ENCODE data around the gene PIM3. TPM values are rescaled to one million over a fixed set of nuclear protein-coding genes. Genes with fewer than 3 reads are reported as not detected.

PIM3 gene
- total and polyA plus RNA-seq, 2 of the 8 experiments (the other 6 are each of a cell fraction or from before 2014, with no cell fraction given), result 22.6 to 30.0 TPM

GRCh38 chr22:50001388-50002231, 41.0 kb downstream of the PIM3 start:
- no peak overlapping the region for H3K4me3 ChIP-seq (ENCODE audit: extremely low read depth in 1 of 4, insufficient read depth in 2 of 4, low read depth in 3 of 4, low read length in 4 of 4)
- TF ChIP-seq CTCF (IDR thresholded peaks at IDR 0.05; ENCODE audit: control extremely low read depth in 1 of 3, insufficient read depth in 1 of 3, low read depth in 1 of 3, low read length in 3 of 3) (peak in 2 of 3 experiments; percentile 12 to 23; a peak in 2 of 4 replicates), NRF1 (IDR thresholded peaks at IDR 0.05; ENCODE audit: low read depth, low read length) (no peak)
- CTCF ChIA-PET (ENCODE audit: partially characterized antibody), result interaction anchor here (1.2 to 2.5 kb wide), 5 partner anchors 9 to 147 kb away, joined by 3 to 6 read pairs (median 4); no protein-coding TSS in a partner anchor

More at GRCh38 chr22:50001388-50002231, 41.0 kb downstream of the PIM3 start:
- no peaks in the 10 kb centered on the region for H3K36me3 ChIP-seq (ENCODE audit: control insufficient read depth in 2 of 4, insufficient read depth in 4 of 4, low read length in 3 of 4)
- H3K27me3 ChIP-seq (replicated peaks in 1 of 4; ENCODE audit: control insufficient read depth in 3 of 4, extremely low read depth in 1 of 4, insufficient read depth in 3 of 4, low read length in 3 of 4), result peaks cover 10 to 22% (median 12%) of the 10 kb centered on the region in 4 experiments; a peak in 6 of 7 replicates
- peaks cover 13% of the 10 kb centered on the region for H3K23me2 ChIP-seq (ENCODE audit: low read depth, low read length)
- no peak overlapping the region for H2BK120ac ChIP-seq (replicated peaks; ENCODE audit: low read depth, low read length)
- H3K56ac ChIP-seq (replicated peaks; ENCODE audit: insufficient read length, low read depth, low read length), result no peak overlapping the region
- FAIRE-seq (no peak), DNase-seq (ENCODE audit: low read depth in 1 of 2, low spot score in 2 of 2) (no peak)
- WGBS, 2 experiments (ENCODE audit: extremely low coverage in 1 of 2, insufficient coverage in 1 of 2, insufficient read length in 1 of 2, insufficient replicate concordance in 2 of 2, low coverage in 1 of 2, low lambda C conversion rate in 2 of 2, missing lambda C conversion rate in 1 of 2), result 86% methylated on average over 16 of the region's 16 CpGs; no CpG with 5 or more reads in 1 of the 2 experiments
- no peak overlapping the region for H3K4me2 ChIP-seq (ENCODE audit: insufficient read depth in 1 of 2, low read depth in 2 of 2, low read length in 2 of 2)
- no peak overlapping the region for H2AK5ac ChIP-seq (ENCODE audit: low read depth, low read length)
- H4K8ac ChIP-seq (ENCODE audit: extremely low read depth, insufficient read depth, low read length), result no peak overlapping the region; the same call in 1 of the 2 replicates
- no peak overlapping the region for H2BK20ac ChIP-seq (ENCODE audit: low read length)
- no peaks in the 10 kb centered on the region for H3K79me2 ChIP-seq (ENCODE audit: control insufficient read depth in 1 of 2, insufficient read depth in 2 of 2, low read length in 2 of 2)
- H3K9ac ChIP-seq (replicated peaks in 1 of 4; ENCODE audit: extremely low read depth in 1 of 4, low read depth in 3 of 4, low read length in 3 of 4), result no peak overlapping the region
- POLR2A ChIA-PET (ENCODE audit: partially characterized antibody), result no interaction called here
- no peak overlapping the region for H3K14ac ChIP-seq (ENCODE audit: insufficient read length)
- H3K23ac ChIP-seq (ENCODE audit: insufficient read length), result no peak overlapping the region
- H3K4me1 ChIP-seq (replicated peaks in 1 of 4; ENCODE audit: control insufficient read depth in 3 of 4, insufficient read depth in 4 of 4, low read length in 3 of 4), result peaks cover 0 to 15% (median 8%) of the 10 kb centered on the region in 4 experiments; a peak in 5 of 7 replicates
- H2BK12ac ChIP-seq (ENCODE audit: low read depth, low read length), result 0 out of 2 replicates have a peak overlapping the region, but pooled peaks have one; percentile 11
- H2BK15ac ChIP-seq (ENCODE audit: low read length), result no peak overlapping the region
- H4K91ac ChIP-seq (replicated peaks; ENCODE audit: insufficient read length, low read length), result no peak overlapping the region
- no peak overlapping the region for H2AFZ ChIP-seq (ENCODE audit: low read length)
- no peaks in the 10 kb centered on the region for H3K9me3 ChIP-seq (ENCODE audit: insufficient read depth in 2 of 2, low read depth in 1 of 2, low read length in 1 of 2)
- no peak overlapping the region for H3K4ac ChIP-seq (replicated peaks; ENCODE audit: insufficient read length, low read depth, low read length)
- H4K5ac ChIP-seq (ENCODE audit: insufficient read length, low read depth, low read length), result no peak overlapping the region
- H3K18ac ChIP-seq (ENCODE audit: extremely low read depth, low read length), result no peak overlapping the region
- no peaks in the 10 kb centered on the region for H3K79me1 ChIP-seq (ENCODE audit: low read depth, low read length)
- no peak overlapping the region for H3K27ac ChIP-seq (ENCODE audit: low read depth, low read length)
- peaks cover 2 to 13% of the 10 kb centered on the region in 2 experiments for H4K20me1 ChIP-seq (replicated peaks in 1 of 2; ENCODE audit: control insufficient read depth in 1 of 2, insufficient read depth in 2 of 2, low read length in 2 of 2)
- H2BK5ac ChIP-seq (ENCODE audit: low read depth, low read length), result no peak overlapping the region

Measured in H1 (cell line).